Upper lobe of left lung (tissue), 6 donors: ENCODE measurements around the gene WARS2. TPM values are rescaled to one million over a fixed set of nuclear protein-coding genes. Genes with fewer than 3 reads are reported as not detected.
"Not testable (repeated sequence)": the region's sequence is repeated elsewhere in the genome, so short reads cannot be mapped to it uniquely, and the experiment has no call there.

Experiments
- ATAC-seq, 2 donors: fragments of 200-7000 bp; cut with Tn5 transposase; one replicate each; pipeline ENCODE4 v1.9.1; 2022; ENCODE audit warnings: mild to moderate bottlenecking in 2 of 2, moderate library complexity in 2 of 2; ENCODE audit not compliant: low FRiP score in 2 of 2
- DNase-seq, 2 donors: peaks; one replicate each; pipeline ENCODE4 v3.0.0-alpha.2; 2019 to 2020
- H3K27ac ChIP-seq, 4 donors: fragments of 200-600 bp; sonication (generic); one replicate each; pipeline ENCODE4 v1.5.1; 2016 to 2019
- H3K27me3 ChIP-seq, 4 donors: fragments of 200-600 bp; sonication (generic); one replicate each; pipeline ENCODE4 v1.5.1; 2017 to 2019
- H3K36me3 ChIP-seq, 4 donors: fragments of 200-600 bp; sonication (generic); one replicate each; pipeline ENCODE4 v1.5.1; 2016 to 2019
- H3K4me1 ChIP-seq, 4 donors: fragments of 200-600 bp; sonication (generic); one replicate each; pipeline ENCODE4 v1.5.1; 2018 to 2019
- H3K4me3 ChIP-seq, 4 donors: fragments of 200-600 bp; sonication (generic); one replicate each; pipeline ENCODE4 v1.5.1; 2017 to 2019; ENCODE audit warnings: mild to moderate bottlenecking in 2 of 4, moderate library complexity in 1 of 4
- H3K9me3 ChIP-seq, 4 donors: fragments of 200-600 bp; sonication (generic); one replicate each; pipeline ENCODE4 v1.5.1; 2018 to 2019
- EP300 ChIP-seq, 4 donors: sonication (generic); formaldehyde crosslinking; IDR thresholded peaks; one replicate each; pipeline ENCODE4 v1.5.1; 2017; ENCODE audit warnings: antibody characterized with exemption in 4 of 4, control low read depth in 2 of 4
- POLR2A ChIP-seq, 4 donors: fragments of 450-650 bp; IDR thresholded peaks; one replicate each; pipeline ENCODE4 v1.5.1; 2016 to 2017; ENCODE audit warnings: antibody characterized with exemption in 4 of 4, mild to moderate bottlenecking in 2 of 4
- POLR2AphosphoS5 ChIP-seq, 2 donors: sonication (generic); formaldehyde crosslinking; IDR thresholded peaks; one replicate each; pipeline ENCODE4 v1.5.1; 2017; ENCODE audit warnings: antibody characterized with exemption in 2 of 2
- WGBS, 2 donors: methylation state at CpG; one replicate each; pipeline ENCODE4 v1.1.5; 2017 to 2018; 5-methylcytosine and 5-hydroxymethylcytosine counted together
- total RNA-seq, 6 donors: library from RNA; depleted of rRNA in 4 of 6; stranded (reverse); fragments of >200 nt in 4 of 6; gene quantifications; one replicate each; pipeline versions ENCODE4 v1.1.0 to v1.2.1, GENCODE V29; 2016 to 2021
- TF ChIP-seq, protein P1 (sequence below), 6 experiments: fragments of 450-650 bp in 4 of 6; fragments of 200-600 bp in 2 of 6; sonication (generic) in 2 of 6; IDR thresholded peaks; one replicate each; pipeline ENCODE4 v1.5.1; 2016 to 2019; ENCODE audit warnings: antibody characterized with exemption in 6 of 6
- donor health status: DM: no; HTN: no; CAD: no; lungs with moderate emphysema.
- donor health status: DM: no; HTN: yes; CAD: no; lungs with severe emphysema.

Gene WARS2
- total RNA-seq, 6 donors from 2014 or later: 6.3 to 20.5 (median 13.5) TPM

DNA sequence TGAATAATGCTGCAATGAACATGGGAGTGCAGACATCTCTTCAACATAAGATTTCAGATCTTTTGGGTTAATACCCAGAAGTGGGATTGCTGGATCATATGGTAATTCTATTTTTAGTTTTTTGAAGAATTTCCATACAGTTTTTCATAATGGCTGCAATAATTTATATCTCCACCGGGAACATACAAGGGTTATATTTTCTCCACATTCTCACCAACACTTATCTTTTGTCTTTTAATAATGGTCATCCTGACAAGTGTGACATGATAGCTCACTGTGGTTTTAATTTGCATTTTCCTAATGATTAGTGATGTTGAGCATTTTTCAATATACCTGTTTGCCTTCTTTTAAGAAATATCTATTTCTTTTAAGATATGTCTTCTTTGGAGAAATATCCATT, 44.5 kb upstream of the WARS2 start:
- no peak for ATAC-seq
- WGBS, 2 donors: 94 to 96% methylated on average over 1 of the region's 1 CpG

DNA sequence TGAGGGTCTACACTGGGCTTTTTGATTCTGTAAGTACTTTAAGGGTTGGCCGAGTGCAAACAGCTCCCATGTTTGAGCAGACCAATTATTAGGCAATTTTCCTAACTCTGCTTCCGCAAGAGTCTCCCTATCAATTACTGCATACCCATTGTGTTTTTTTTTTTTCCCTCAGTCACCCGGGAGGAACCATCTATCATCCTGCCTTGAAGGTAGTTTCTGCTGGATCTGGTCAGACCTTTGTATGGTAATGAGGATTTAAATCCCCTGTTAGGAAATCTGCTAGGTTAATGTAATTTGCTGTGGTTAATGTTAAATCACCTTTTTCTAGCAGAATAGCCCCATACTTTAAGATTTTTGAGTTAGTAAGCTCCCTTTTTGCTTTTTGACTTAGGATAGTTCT, 40.8 kb upstream of the WARS2 start:
- peaks cover 0 to 16% (median 3%) of the 10 kb centered on the region in 4 donors for H3K36me3 ChIP-seq
- no peak overlapping the region for H3K27ac ChIP-seq
- DNase-seq: no peak
- no peaks in the 10 kb centered on the region for H3K27me3 ChIP-seq
- no peak for ATAC-seq
- WGBS, 2 donors: 82 to 91% methylated on average over 3 of the region's 3 CpGs
- TF ChIP-seq, protein P1, sequence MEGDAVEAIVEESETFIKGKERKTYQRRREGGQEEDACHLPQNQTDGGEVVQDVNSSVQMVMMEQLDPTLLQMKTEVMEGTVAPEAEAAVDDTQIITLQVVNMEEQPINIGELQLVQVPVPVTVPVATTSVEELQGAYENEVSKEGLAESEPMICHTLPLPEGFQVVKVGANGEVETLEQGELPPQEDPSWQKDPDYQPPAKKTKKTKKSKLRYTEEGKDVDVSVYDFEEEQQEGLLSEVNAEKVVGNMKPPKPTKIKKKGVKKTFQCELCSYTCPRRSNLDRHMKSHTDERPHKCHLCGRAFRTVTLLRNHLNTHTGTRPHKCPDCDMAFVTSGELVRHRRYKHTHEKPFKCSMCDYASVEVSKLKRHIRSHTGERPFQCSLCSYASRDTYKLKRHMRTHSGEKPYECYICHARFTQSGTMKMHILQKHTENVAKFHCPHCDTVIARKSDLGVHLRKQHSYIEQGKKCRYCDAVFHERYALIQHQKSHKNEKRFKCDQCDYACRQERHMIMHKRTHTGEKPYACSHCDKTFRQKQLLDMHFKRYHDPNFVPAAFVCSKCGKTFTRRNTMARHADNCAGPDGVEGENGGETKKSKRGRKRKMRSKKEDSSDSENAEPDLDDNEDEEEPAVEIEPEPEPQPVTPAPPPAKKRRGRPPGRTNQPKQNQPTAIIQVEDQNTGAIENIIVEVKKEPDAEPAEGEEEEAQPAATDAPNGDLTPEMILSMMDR (IDR thresholded peaks at IDR 0.05): no peak
- TF ChIP-seq EP300 (IDR thresholded peaks at IDR 0.05) (no peak), POLR2AphosphoS5 (IDR thresholded peaks at IDR 0.05) (no peak), POLR2A (IDR thresholded peaks at IDR 0.05) (no peak)
- peaks cover 0 to 6% (median 2%) of the 10 kb centered on the region in 4 donors for H3K9me3 ChIP-seq
- no peaks in the 10 kb centered on the region for H3K4me1 ChIP-seq
- H3K4me3 ChIP-seq: no peak overlapping the region

More for the DNA sequence above, 44.5 kb upstream of the WARS2 start:
- no peak for DNase-seq
- Histone ChIP-seq H3K9me3 (peaks cover 0 to 5% (median 0%) of the 10 kb centered on the region in 4 donors), H3K4me1 (no peaks in the 10 kb centered on the region), H3K27me3 (no peaks in the 10 kb centered on the region), H3K27ac (no peak overlapping the region), H3K36me3 (no peaks in the 10 kb centered on the region), H3K4me3 (no peak overlapping the region)
- no peak for TF ChIP-seq POLR2AphosphoS5 (IDR thresholded peaks at IDR 0.05)
- TF ChIP-seq POLR2A (IDR thresholded peaks at IDR 0.05): no peak
- no peak for TF ChIP-seq EP300 (IDR thresholded peaks at IDR 0.05)
- TF ChIP-seq, protein P1 (IDR thresholded peaks at IDR 0.05): no peak

DNA sequence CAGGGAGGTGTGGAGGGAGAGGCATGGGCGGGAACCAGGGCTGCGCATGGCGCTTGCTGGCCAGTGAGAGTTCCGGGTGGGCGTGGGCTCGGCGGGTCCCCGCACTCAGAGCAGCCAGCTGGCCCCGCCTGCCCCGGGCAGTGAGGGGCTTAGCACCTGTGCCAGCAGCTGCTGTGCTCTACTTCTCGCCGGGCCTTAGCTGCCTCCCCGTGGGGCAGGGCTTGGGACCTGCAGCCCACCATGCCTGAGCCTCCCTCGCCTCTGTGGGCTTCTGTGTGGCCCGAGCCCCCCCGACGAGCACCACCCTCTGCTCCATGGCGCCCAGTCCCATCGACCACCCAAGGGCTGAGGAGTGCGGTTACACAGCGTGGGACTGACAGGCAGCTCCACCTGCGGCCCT, 38.6 kb upstream of the WARS2 start:
- TF ChIP-seq, protein P1 (IDR thresholded peaks at IDR 0.05): no peak
- no peak for TF ChIP-seq POLR2AphosphoS5 (IDR thresholded peaks at IDR 0.05)
- no peak for TF ChIP-seq EP300 (IDR thresholded peaks at IDR 0.05)
- no peak for TF ChIP-seq POLR2A (IDR thresholded peaks at IDR 0.05)
- ATAC-seq: no peak
- peaks cover 0 to 6% (median 2%) of the 10 kb centered on the region in 4 donors for H3K9me3 ChIP-seq
- no peaks in the 10 kb centered on the region for H3K4me1 ChIP-seq
- no peak overlapping the region for H3K4me3 ChIP-seq
- peaks cover 0 to 16% (median 3%) of the 10 kb centered on the region in 4 donors for H3K36me3 ChIP-seq
- WGBS, 2 donors: 94% methylated on average over 22 of the region's 22 CpGs; no CpG with 5 or more reads in 1 of the 2 donors
- H3K27ac ChIP-seq: no peak overlapping the region
- DNase-seq: peak in 1 of 2 donors; percentile 66
- no peaks in the 10 kb centered on the region for H3K27me3 ChIP-seq

DNA sequence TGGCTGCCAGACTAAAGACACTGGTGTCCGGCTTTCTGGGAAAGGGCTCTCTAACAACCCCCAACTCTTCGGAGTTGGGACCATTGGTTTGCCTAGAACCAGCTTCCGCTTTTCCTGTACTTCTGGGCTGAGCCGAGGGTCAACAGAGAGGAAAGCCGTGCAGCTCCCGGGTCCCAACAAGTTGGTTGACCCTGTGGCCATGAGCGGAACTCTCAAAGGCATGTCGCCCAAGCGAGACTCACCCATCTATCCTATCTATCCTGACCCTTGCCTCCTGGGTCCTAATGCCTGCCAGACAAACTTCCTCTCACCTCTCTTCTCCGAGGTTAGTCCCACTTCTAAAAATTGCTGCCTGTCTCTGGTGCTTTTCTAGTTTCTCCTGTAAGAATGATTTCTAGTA, 32.5 kb upstream of the WARS2 start:
- H3K9me3 ChIP-seq, H3K27me3 ChIP-seq, H3K4me1 ChIP-seq, DNase-seq, ATAC-seq, H3K4me3 ChIP-seq, H3K27ac ChIP-seq: not testable (repeated sequence)
- WGBS, 2 donors: 96 to 97% methylated on average over 10 of the region's 10 CpGs
- H3K36me3 ChIP-seq: peaks cover 0 to 13% (median 5%) of the 10 kb centered on the region in 4 donors

DNA sequence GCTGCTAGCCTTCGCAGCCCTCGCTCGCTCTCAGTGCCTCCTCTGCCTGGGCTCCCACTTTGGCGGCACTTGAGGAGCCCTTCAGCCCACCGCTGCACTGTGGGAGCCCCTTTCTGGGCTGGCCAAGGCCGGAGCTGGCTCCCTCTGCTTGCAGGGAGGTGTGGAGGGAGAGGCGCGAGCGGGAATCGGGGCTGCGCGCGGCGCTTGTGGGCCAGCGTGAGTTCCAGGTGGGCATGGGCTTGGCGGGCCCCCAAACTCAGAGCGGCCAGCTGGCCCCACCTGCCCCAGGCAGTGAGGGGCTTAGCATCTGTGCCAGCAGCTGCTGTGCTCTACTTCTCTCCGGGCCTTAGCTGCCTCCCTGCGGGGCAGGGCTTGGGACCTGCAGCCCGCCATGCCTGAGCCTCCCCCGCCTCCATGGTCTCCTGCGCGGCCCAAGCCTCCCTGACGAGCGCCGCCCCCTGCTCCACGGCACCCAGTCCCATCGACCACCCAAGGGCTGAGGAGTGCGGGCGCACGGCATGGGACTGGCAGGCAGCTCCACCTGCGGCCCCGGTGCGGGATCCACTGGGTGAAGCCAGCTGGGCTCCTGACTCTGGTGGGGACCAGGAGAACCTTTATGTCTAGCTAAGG, 31.0 kb upstream of the WARS2 start:
- H3K27ac ChIP-seq, H3K27me3 ChIP-seq, ATAC-seq, H3K9me3 ChIP-seq, H3K4me1 ChIP-seq, H3K4me3 ChIP-seq: not testable (repeated sequence)
- DNase-seq: peak in 1 of 2 donors; percentile 61
- peaks cover 0 to 13% (median 5%) of the 10 kb centered on the region in 4 donors for H3K36me3 ChIP-seq
- 98 to 100% methylated on average over 6 to 32 of the region's 34 CpGs for WGBS, 2 donors

DNA sequence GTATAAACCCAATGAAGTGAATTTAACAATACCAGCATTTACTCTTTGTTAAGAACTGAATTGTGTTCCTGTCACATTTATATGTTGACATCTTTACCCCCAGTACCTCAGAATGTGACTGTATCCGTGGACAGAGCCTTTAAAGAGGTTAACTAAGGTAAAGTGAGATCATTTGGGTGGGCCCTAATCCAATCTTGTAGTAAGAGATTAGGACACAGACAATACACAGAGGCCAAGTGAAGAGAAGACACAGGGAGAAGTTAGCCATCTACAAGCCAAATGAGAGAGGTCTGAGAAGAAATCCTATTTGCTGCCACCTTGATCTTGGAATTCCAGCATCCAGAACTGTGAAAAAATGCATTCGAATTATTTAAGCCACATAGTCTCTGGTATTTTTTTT, 22.9 kb upstream of the WARS2 start:
- Histone ChIP-seq H3K4me1 (peaks cover 0 to 6% (median 0%) of the 10 kb centered on the region in 4 donors), H3K36me3 (peaks cover 0 to 30% (median 10%) of the 10 kb centered on the region in 4 donors), H3K4me3 (no peak overlapping the region), H3K9me3 (no peaks in the 10 kb centered on the region), H3K27me3 (no peaks in the 10 kb centered on the region), H3K27ac (no peak overlapping the region)
- DNase-seq (no peak), ATAC-seq (peak in 1 of 2 donors; percentile 53)
- TF ChIP-seq, protein P1 (IDR thresholded peaks at IDR 0.05): no peak
- TF ChIP-seq EP300 (IDR thresholded peaks at IDR 0.05) (no peak), POLR2A (IDR thresholded peaks at IDR 0.05) (no peak), POLR2AphosphoS5 (IDR thresholded peaks at IDR 0.05) (no peak)
- 83 to 91% methylated on average over 2 of the region's 2 CpGs for WGBS, 2 donors
